ENCODE results near the gene ZNF197. TPM values are rescaled to one million over a fixed set of nuclear protein-coding genes. Genes with fewer than 3 reads are reported as not detected.

Gene ZNF197
- total and polyA plus RNA-seq, 2 of the 4 experiments (the other 2 are of a cell fraction): 5.0 to 14.9 TPM

DNA sequence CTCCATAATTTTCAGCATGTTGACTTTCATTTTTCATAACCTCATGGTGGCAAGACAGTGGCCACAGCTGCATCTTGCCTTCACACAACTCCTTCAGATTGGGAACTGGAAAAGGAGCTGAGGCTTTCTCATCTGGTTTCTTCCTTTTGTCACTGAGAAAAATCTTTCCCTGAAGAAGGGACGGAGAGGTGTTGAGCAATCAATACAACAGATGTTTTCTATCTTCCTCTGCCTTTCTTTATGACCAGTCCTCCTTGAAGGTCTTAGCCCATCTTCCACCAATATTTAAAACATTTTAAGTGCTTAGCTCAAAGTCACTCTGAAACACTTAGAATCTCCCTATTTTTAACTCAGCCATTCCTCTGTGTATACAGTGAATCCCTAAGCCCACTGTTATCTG, 28.2 kb upstream of the ZNF197 start:
- peaks cover 14% of the 10 kb centered on the region for H3K36me3 ChIP-seq (ENCODE audit: control insufficient read depth, insufficient read depth, low read length)
- peak; percentile 29; the same call in 1 of the 2 replicates for ATAC-seq (ENCODE audit: low read depth)
- dilution Hi-C loops (cut with HindIII; ENCODE audit: low sequenced_read_pairs, unreplicated experiment): no loop called here

More for the DNA sequence above, 28.2 kb upstream of the ZNF197 start:
- intact Hi-C loops (cut with micrococcal nuclease): no loop called here
- Histone ChIP-seq H3K4me2 (ENCODE audit: low read depth, low read length) (no peak overlapping the region), H3K9me1 (ENCODE audit: insufficient read depth, low read length) (no peaks in the 10 kb centered on the region), H2AFZ (replicated peaks; ENCODE audit: low read length, poor library complexity) (no peak overlapping the region), H3K27me3 (ENCODE audit: control insufficient read depth, insufficient read depth, low read length) (no peaks in the 10 kb centered on the region), H3K23ac (ENCODE audit: low read depth, low read length) (no peak overlapping the region), H4K20me1 (ENCODE audit: insufficient read depth, low read length) (no peaks in the 10 kb centered on the region), H2BK15ac (ENCODE audit: low read depth, low read length) (no peak overlapping the region), H3K4me3 (ENCODE audit: insufficient read depth, low read depth, low read length) (no peak overlapping the region), H3K9ac (ENCODE audit: low read depth, low read length) (no peak overlapping the region), H2BK5ac (ENCODE audit: low read depth, low read length, poor library complexity, severe bottlenecking) (no peak overlapping the region), H4K91ac (ENCODE audit: insufficient read depth, low read depth, low read length) (no peak overlapping the region), H4K8ac (ENCODE audit: low read depth in 2 of 2, low read length in 2 of 2) (no peak overlapping the region), H2BK20ac (ENCODE audit: low read depth, low read length) (no peak overlapping the region), H3K56ac (ENCODE audit: extremely low read depth, insufficient read depth, low read length) (no peak overlapping the region), H3K4ac (ENCODE audit: low read depth, low read length) (no peak overlapping the region), H3K9me3 (ENCODE audit: control insufficient read depth, insufficient read depth, low read length) (peaks cover 19% of the 10 kb centered on the region), H2BK120ac (ENCODE audit: low read depth, low read length) (no peak overlapping the region), H3K79me1 (ENCODE audit: low read depth in 1 of 2, low read length in 2 of 2) (no peaks in the 10 kb centered on the region), H3K4me1 (ENCODE audit: control insufficient read depth, insufficient read depth, low read length) (no peaks in the 10 kb centered on the region), H3K14ac (replicated peaks; ENCODE audit: low read depth, low read length) (no peak overlapping the region), H3K18ac (ENCODE audit: low read depth, low read length) (no peak overlapping the region), H2AK5ac (ENCODE audit: low read depth, low read length) (no peak overlapping the region), H2AK9ac (replicated peaks; ENCODE audit: low read depth, low read length, poor library complexity) (no peak overlapping the region), H3K27ac (ENCODE audit: insufficient read depth, low read length) (no peak overlapping the region), H4K5ac (ENCODE audit: low read depth, low read length) (no peak overlapping the region)
- ChIA-PET POLR2A (ENCODE audit: unreplicated experiment) (no interaction called here), CTCF (no interaction called here)
- no TSS peak for BruUV-seq (replicated peaks)
- TF ChIP-seq, protein P1, sequence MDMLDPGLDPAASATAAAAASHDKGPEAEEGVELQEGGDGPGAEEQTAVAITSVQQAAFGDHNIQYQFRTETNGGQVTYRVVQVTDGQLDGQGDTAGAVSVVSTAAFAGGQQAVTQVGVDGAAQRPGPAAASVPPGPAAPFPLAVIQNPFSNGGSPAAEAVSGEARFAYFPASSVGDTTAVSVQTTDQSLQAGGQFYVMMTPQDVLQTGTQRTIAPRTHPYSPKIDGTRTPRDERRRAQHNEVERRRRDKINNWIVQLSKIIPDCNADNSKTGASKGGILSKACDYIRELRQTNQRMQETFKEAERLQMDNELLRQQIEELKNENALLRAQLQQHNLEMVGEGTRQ (IDR thresholded peaks at IDR 0.05; ENCODE audit: low read depth, low read length): no peak
- TF ChIP-seq POLR2A (IDR thresholded peaks at IDR 0.05; ENCODE audit: low read depth, low read length) (no peak), MAFK (IDR thresholded peaks at IDR 0.05; ENCODE audit: low read depth, low read length) (no peak), RAD21 (IDR thresholded peaks at IDR 0.05; ENCODE audit: low read length) (no peak), CEBPB (IDR thresholded peaks at IDR 0.05; ENCODE audit: low read depth, low read length) (no peak), MXI1 (IDR thresholded peaks at IDR 0.05; ENCODE audit: borderline replicate concordance, low read depth, low read length) (no peak), NFE2L2 (IDR thresholded peaks at IDR 0.05; ENCODE audit: low read depth, low read length) (no peak), BHLHE40 (IDR thresholded peaks at IDR 0.05; ENCODE audit: low read depth, low read length) (no peak), MAZ (IDR thresholded peaks at IDR 0.05; ENCODE audit: borderline replicate concordance, low read depth, low read length) (no peak), RCOR1 (IDR thresholded peaks at IDR 0.05; ENCODE audit: insufficient replicate concordance, low read length) (no peak), FOS (IDR thresholded peaks at IDR 0.05; ENCODE audit: low read depth, low read length) (no peak), RFX5 (IDR thresholded peaks at IDR 0.05; ENCODE audit: low read depth, low read length) (no peak), CHD1 (IDR thresholded peaks at IDR 0.05; ENCODE audit: low read depth, low read length) (no peak), SMC3 (IDR thresholded peaks at IDR 0.05; ENCODE audit: low read depth, low read length) (no peak)
- TF ChIP-seq, protein P2, sequence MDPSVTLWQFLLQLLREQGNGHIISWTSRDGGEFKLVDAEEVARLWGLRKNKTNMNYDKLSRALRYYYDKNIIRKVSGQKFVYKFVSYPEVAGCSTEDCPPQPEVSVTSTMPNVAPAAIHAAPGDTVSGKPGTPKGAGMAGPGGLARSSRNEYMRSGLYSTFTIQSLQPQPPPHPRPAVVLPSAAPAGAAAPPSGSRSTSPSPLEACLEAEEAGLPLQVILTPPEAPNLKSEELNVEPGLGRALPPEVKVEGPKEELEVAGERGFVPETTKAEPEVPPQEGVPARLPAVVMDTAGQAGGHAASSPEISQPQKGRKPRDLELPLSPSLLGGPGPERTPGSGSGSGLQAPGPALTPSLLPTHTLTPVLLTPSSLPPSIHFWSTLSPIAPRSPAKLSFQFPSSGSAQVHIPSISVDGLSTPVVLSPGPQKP (IDR thresholded peaks at IDR 0.05; ENCODE audit: borderline replicate concordance, low read depth, low read length): no peak
- TF ChIP-seq, protein P3, sequence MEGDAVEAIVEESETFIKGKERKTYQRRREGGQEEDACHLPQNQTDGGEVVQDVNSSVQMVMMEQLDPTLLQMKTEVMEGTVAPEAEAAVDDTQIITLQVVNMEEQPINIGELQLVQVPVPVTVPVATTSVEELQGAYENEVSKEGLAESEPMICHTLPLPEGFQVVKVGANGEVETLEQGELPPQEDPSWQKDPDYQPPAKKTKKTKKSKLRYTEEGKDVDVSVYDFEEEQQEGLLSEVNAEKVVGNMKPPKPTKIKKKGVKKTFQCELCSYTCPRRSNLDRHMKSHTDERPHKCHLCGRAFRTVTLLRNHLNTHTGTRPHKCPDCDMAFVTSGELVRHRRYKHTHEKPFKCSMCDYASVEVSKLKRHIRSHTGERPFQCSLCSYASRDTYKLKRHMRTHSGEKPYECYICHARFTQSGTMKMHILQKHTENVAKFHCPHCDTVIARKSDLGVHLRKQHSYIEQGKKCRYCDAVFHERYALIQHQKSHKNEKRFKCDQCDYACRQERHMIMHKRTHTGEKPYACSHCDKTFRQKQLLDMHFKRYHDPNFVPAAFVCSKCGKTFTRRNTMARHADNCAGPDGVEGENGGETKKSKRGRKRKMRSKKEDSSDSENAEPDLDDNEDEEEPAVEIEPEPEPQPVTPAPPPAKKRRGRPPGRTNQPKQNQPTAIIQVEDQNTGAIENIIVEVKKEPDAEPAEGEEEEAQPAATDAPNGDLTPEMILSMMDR (conservative IDR thresholded peaks at IDR 0.05; ENCODE audit: low read depth, low read length): no peak
- no CpG with 5 or more reads among the region's 1 CpG for WGBS, 2 experiments (ENCODE audit: extremely low coverage in 2 of 2, insufficient read length in 1 of 2)
- DNase-seq: peak; percentile 17
- in situ Hi-C loops (cut with MboI; ENCODE audit: low sequenced_read_pairs): no loop called here
